ENCODE data around the gene NFYA. TPM values are rescaled to one million over a fixed set of nuclear protein-coding genes. Genes with fewer than 3 reads are reported as not detected.

NFYA gene
- total and polyA plus RNA-seq, 2 of the 13 experiments (the other 11 are each of a cell fraction or from before 2014, with no cell fraction given), result 16.0 to 22.9 TPM

DNA sequence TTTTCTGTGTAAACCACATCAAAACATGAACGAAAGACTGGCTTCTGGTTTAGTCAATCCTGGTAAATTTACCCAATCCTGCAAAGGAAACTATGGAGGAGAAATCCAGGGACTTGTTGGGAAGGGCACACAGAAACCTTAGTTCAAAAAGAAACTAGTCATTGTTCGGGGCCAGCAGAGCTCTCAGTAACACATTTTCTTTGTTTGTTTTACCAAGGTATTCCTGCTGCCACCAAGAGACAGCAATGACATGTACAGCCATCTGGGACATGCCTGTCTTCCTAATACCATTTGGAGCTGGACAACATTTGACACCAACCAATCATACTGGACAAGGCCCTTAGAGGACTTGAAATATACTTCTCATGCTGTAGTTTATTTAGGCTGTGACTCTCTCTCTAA, 8.9 kb upstream of the NFYA start (continued):
- TF ChIP-seq, protein P1, sequence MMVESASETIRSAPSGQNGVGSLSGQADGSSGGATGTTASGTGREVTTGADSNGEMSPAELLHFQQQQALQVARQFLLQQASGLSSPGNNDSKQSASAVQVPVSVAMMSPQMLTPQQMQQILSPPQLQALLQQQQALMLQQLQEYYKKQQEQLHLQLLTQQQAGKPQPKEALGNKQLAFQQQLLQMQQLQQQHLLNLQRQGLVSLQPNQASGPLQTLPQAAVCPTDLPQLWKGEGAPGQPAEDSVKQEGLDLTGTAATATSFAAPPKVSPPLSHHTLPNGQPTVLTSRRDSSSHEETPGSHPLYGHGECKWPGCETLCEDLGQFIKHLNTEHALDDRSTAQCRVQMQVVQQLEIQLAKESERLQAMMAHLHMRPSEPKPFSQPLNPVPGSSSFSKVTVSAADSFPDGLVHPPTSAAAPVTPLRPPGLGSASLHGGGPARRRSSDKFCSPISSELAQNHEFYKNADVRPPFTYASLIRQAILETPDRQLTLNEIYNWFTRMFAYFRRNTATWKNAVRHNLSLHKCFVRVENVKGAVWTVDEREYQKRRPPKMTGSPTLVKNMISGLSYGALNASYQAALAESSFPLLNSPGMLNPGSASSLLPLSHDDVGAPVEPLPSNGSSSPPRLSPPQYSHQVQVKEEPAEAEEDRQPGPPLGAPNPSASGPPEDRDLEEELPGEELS (CRISPR knock-in tag; IDR thresholded peaks at IDR 0.05), result peak; percentile 55; the same call in 1 of the 2 replicates
- TF ChIP-seq U2AF1 (optimal IDR thresholded peaks at IDR 0.05; ENCODE audit: low read depth, low read length) (no peak), TSC22D2 (CRISPR knock-in tag; IDR thresholded peaks at IDR 0.05; ENCODE audit: borderline replicate concordance) (no peak), KDM3A (CRISPR knock-in tag; IDR thresholded peaks at IDR 0.05; ENCODE audit: low read depth) (no peak), ZNF124 (CRISPR knock-in tag; IDR thresholded peaks at IDR 0.05) (peak; percentile 100), ZNF782 (CRISPR knock-in tag; IDR thresholded peaks at IDR 0.05; ENCODE audit: borderline replicate concordance) (no peak), FOXP1 (IDR thresholded peaks at IDR 0.05) (no peak), FOXP1 (CRISPR knock-in tag; IDR thresholded peaks at IDR 0.05) (peak; percentile 27; the same call in 1 of the 2 replicates), STAT5B (CRISPR knock-in tag; IDR thresholded peaks at IDR 0.05) (0 out of 2 replicates have a peak, but pooled peaks have one; percentile 17), ZNF136 (CRISPR knock-in tag; IDR thresholded peaks at IDR 0.05; ENCODE audit: low read depth) (no peak), FOXO1 (CRISPR knock-in tag; IDR thresholded peaks at IDR 0.05) (0 out of 2 replicates have a peak, but pooled peaks have one; percentile 27), FOSL2 (CRISPR knock-in tag; IDR thresholded peaks at IDR 0.05) (peak; percentile 55), FOXM1 (CRISPR knock-in tag; IDR thresholded peaks at IDR 0.05) (no peak), MAF1 (CRISPR knock-in tag; IDR thresholded peaks at IDR 0.05; ENCODE audit: borderline replicate concordance) (no peak), ZNF382 (CRISPR knock-in tag; IDR thresholded peaks at IDR 0.05; ENCODE audit: borderline replicate concordance) (no peak; the same call in 1 of the 2 replicates), SATB2 (CRISPR knock-in tag; IDR thresholded peaks at IDR 0.05) (no peak), CBFB (CRISPR knock-in tag; IDR thresholded peaks at IDR 0.05) (peak; percentile 51; the same call in 1 of the 2 replicates), RCOR2 (CRISPR knock-in tag; IDR thresholded peaks at IDR 0.05) (peak; percentile 45; the same call in 1 of the 2 replicates), SMAD3 (CRISPR knock-in tag; IDR thresholded peaks at IDR 0.05) (peak; percentile 27; the same call in 1 of the 2 replicates), ZNF713 (CRISPR knock-in tag; IDR thresholded peaks at IDR 0.05) (no peak), POGZ (CRISPR knock-in tag; IDR thresholded peaks at IDR 0.05) (0 out of 2 replicates have a peak, but pooled peaks have one; percentile 27), KAT8 (CRISPR knock-in tag; IDR thresholded peaks at IDR 0.05) (peak; percentile 50; the same call in 1 of the 2 replicates), ZEB1 (IDR thresholded peaks at IDR 0.05; ENCODE audit: insufficient replicate concordance, low read depth) (no peak), FOXA1 (IDR thresholded peaks at IDR 0.05) (no peak), FOXA1 (CRISPR knock-in tag; IDR thresholded peaks at IDR 0.05) (peak; percentile 89), TEAD3 (CRISPR knock-in tag; optimal IDR thresholded peaks at IDR 0.05; ENCODE audit: borderline replicate concordance) (peak; percentile 75)
- TF ChIP-seq, protein P2, sequence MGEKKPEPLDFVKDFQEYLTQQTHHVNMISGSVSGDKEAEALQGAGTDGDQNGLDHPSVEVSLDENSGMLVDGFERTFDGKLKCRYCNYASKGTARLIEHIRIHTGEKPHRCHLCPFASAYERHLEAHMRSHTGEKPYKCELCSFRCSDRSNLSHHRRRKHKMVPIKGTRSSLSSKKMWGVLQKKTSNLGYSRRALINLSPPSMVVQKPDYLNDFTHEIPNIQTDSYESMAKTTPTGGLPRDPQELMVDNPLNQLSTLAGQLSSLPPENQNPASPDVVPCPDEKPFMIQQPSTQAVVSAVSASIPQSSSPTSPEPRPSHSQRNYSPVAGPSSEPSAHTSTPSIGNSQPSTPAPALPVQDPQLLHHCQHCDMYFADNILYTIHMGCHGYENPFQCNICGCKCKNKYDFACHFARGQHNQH (CRISPR knock-in tag; IDR thresholded peaks at IDR 0.05), result 0 out of 2 replicates have a peak, but pooled peaks have one; percentile 38
- TF ChIP-seq, protein P3, sequence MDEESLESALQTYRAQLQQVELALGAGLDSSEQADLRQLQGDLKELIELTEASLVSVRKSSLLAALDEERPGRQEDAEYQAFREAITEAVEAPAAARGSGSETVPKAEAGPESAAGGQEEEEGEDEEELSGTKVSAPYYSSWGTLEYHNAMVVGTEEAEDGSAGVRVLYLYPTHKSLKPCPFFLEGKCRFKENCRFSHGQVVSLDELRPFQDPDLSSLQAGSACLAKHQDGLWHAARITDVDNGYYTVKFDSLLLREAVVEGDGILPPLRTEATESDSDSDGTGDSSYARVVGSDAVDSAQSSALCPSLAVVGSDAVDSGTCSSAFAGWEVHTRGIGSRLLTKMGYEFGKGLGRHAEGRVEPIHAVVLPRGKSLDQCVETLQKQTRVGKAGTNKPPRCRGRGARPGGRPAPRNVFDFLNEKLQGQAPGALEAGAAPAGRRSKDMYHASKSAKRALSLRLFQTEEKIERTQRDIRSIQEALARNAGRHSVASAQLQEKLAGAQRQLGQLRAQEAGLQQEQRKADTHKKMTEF (CRISPR knock-in tag; IDR thresholded peaks at IDR 0.05), result peak; percentile 66; the same call in 1 of the 2 replicates
- TF ChIP-seq, protein P4, sequence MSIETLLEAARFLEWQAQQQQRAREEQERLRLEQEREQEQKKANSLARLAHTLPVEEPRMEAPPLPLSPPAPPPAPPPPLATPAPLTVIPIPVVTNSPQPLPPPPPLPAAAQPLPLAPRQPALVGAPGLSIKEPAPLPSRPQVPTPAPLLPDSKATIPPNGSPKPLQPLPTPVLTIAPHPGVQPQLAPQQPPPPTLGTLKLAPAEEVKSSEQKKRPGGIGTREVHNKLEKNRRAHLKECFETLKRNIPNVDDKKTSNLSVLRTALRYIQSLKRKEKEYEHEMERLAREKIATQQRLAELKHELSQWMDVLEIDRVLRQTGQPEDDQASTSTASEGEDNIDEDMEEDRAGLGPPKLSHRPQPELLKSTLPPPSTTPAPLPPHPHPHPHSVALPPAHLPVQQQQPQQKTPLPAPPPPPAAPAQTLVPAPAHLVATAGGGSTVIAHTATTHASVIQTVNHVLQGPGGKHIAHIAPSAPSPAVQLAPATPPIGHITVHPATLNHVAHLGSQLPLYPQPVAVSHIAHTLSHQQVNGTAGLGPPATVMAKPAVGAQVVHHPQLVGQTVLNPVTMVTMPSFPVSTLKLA (IDR thresholded peaks at IDR 0.05), result no peak
